Measurements from ENCODE around the gene ELMO2.
A peak's percentile ranks its signal among the peaks of the same experiment; 100 is the strongest.

ELMO2 gene

GRCh38 chr20:46331611-46332361 is 74.6 kb downstream of the ELMO2 start:
- DNase-seq (ENCODE audit: low read depth), result no peak

- no peak for DNase-seq (ENCODE audit: low read depth)
Measured at GRCh38 chr20:46330831-46331371, 75.5 kb downstream of the ELMO2 start.

GRCh38 chr20:46330072-46330763 is 76.2 kb downstream of the ELMO2 start:
- DNase-seq (ENCODE audit: low read depth), result no peak

GRCh38 chr20:46328200-46328882 is 78.1 kb downstream of the ELMO2 start:
- no peak for DNase-seq (ENCODE audit: low read depth)

GRCh38 chr20:46327557-46327956 is 78.9 kb downstream of the ELMO2 start:
- no peak for DNase-seq (ENCODE audit: low read depth)

GRCh38 chr20:46325789-46326188 is 80.6 kb downstream of the ELMO2 start:
- no peak for DNase-seq (ENCODE audit: low read depth)

- DNase-seq (ENCODE audit: low read depth), result peak; percentile 20
Measured at GRCh38 chr20:46324960-46325703, 81.3 kb downstream of the ELMO2 start.

GRCh38 chr20:46324379-46324778 is 82.0 kb downstream of the ELMO2 start:
- DNase-seq (ENCODE audit: low read depth), result no peak

- DNase-seq (ENCODE audit: low read depth), result no peak
Measured at GRCh38 chr20:46323557-46323956, 82.9 kb downstream of the ELMO2 start.

- no peak for DNase-seq (ENCODE audit: low read depth)
Measured at GRCh38 chr20:46322641-46323040, 83.8 kb downstream of the ELMO2 start.

- DNase-seq (ENCODE audit: low read depth), result no peak
Measured at GRCh38 chr20:46317685-46318177, 88.7 kb downstream of the ELMO2 start.

GRCh38 chr20:46316984-46317684 is 89.3 kb downstream of the ELMO2 start:
- no peak for DNase-seq (ENCODE audit: low read depth)
